ENCODE results near the gene SLC1A3.

- TF ChIP-seq CTCF (IDR thresholded peaks at IDR 0.05) (no peak), POLR2AphosphoS5 (IDR thresholded peaks at IDR 0.05) (no peak), EP300 (IDR thresholded peaks at IDR 0.05) (no peak), POLR2A (IDR thresholded peaks at IDR 0.05) (no peak)
Observed at GRCh38 chr5:36644727-36645126, 38.3 kb downstream of the SLC1A3 start.

All from stomach (tissue), 4 donors.